Right cardiac atrium (tissue), 5 donors: ENCODE data around the gene USP2. TPM values are rescaled to one million over a fixed set of nuclear protein-coding genes. Genes with fewer than 3 reads are reported as not detected.
"Not testable (repeated sequence)": the region's sequence is repeated elsewhere in the genome, so short reads cannot be mapped to it uniquely, and the experiment has no call there.

Experiments
- ATAC-seq, 2 donors: fragments of 200-7000 bp; cut with Tn5 transposase; one replicate each; pipeline versions ENCODE4 v1.8.0 to v1.9.1; 2020; ENCODE audit warnings: moderate library complexity in 2 of 2, mild to moderate bottlenecking in 1 of 2
- DNase-seq, 3 donors: peaks; one replicate each; pipeline ENCODE4 v3.0.0-alpha.2; 2020
- H3K27ac ChIP-seq: one replicate; pipeline ENCODE4 v1.5.1; 2013; ENCODE audit warnings: mild to moderate bottlenecking, low read length, control low read depth, moderate library complexity
- H3K27me3 ChIP-seq: one replicate; pipeline ENCODE4 v1.6.1; 2013; ENCODE audit not compliant: control insufficient read depth, insufficient read depth
- H3K4me1 ChIP-seq: one replicate; pipeline ENCODE4 v1.6.1; 2013; ENCODE audit warnings: low read length; ENCODE audit not compliant: control insufficient read depth, insufficient read depth
- H3K4me3 ChIP-seq: one replicate; pipeline ENCODE4 v1.5.1; 2013; ENCODE audit warnings: low read length, control low read depth
- H3K9me3 ChIP-seq: one replicate; pipeline ENCODE4 v1.6.1; 2013; ENCODE audit warnings: low read length; ENCODE audit not compliant: control insufficient read depth
- WGBS: extraction: QIAGEN DNeasy Blood & Tissue Kit; methylation state at CpG from one replicate; pipeline ENCODE4 v1.1.7; 2013; 5-methylcytosine and 5-hydroxymethylcytosine counted together
- intact Hi-C, 4 donors: fragments of 100-400 bp; cut with DNase I; formaldehyde crosslinking; loops; one replicate each; pipeline versions ENCODE4 v1.11.0 to v1.14.0; 2022 to 2023
- polyA plus RNA-seq: library from polyadenylated mRNA; stranded (reverse); fragments of 200-250 nt; gene quantifications from one replicate; pipeline ENCODE4 v1.2.3, GENCODE V29; 2013
- total RNA-seq, 4 donors: library from RNA; stranded (reverse); fragmentation: NEBNext Ultra II Directional; extraction: Animal tissue kit (Norgen Biotek cat#: 25700); gene quantifications; one replicate each; pipeline ENCODE4 v1.2.1, GENCODE V29; 2021
- donor health status: healthy with polysubstance abuse.
- donor health status: DM: no; HTN: yes; CAD: no.
- donor health status: DM: no; HTN: no; CAD: no.
- donor health status: DM: no; HTN: yes; CAD: no; lungs with severe emphysema.
- donor health status: DM: yes; HTN: yes; CAD: no.

The USP2 gene
- total and polyA plus RNA-seq, 5 donors = 57.1 to 98.4 (median 93.1) TPM

DNA sequence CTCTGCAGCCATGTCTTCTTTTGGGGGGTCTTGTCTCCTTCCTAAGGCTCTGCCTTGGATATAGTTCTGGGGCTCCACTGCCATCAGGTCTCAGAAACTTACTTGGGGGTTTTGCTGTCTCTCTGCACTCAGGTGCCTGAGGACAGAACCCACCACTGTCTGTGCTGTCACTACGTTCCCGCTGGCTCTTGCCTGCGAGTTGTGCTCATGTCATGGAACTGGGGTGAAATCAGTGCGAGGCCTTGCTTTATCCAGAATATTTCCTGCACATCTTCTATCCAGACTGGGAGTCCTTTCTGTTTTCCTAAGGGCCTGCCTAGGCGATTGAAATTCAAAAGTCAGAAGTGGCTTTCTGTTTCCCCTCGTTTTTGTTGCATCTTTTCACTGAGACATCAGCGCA is 6.6 kb upstream of the USP2 start:
- H3K4me3 ChIP-seq = no peak overlapping the region
- no peaks in the 10 kb centered on the region for H3K9me3 ChIP-seq
- H3K27me3 ChIP-seq = no peaks in the 10 kb centered on the region
- DNase-seq (no peak), ATAC-seq (no peak)
- H3K27ac ChIP-seq = no peak overlapping the region
- H3K4me1 ChIP-seq = no peaks in the 10 kb centered on the region
- 86% methylated on average over 7 of the region's 7 CpGs for WGBS
- intact Hi-C loops = loop anchor here in 2 of 4 donors (10.0 kb wide), 1 partner anchor 87 kb away; no protein-coding TSS in a partner anchor

DNA sequence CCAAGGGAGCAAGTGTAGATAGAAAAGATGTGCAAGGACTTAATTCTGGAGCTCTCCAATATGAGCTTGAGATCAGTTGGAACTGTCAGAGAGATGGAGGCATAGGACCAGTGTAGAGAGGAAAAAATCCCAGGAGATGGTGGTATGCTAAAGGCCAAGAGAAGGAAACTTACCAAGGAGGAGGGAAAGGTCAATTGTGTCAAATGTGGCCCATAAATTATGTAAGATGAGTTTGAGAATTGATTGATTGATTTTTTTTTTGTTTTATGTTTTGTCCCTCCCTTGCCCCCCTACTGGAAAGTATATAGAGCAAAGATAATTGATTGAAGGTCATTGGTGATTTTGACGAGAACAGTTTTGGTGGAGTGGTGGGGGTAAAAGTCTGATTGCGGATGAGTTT is 2.8 kb upstream of the USP2 start:
- 92% methylated on average over 2 of the region's 2 CpGs for WGBS
- ATAC-seq (no peak), DNase-seq (no peak)
- Histone ChIP-seq H3K4me1 (no peaks in the 10 kb centered on the region), H3K4me3 (no peak overlapping the region), H3K9me3 (no peaks in the 10 kb centered on the region), H3K27ac (no peak overlapping the region), H3K27me3 (no peaks in the 10 kb centered on the region)
- intact Hi-C loops = loop anchor here in 2 of 4 donors (10.0 kb wide), 1 partner anchor 90 kb away; no protein-coding TSS in a partner anchor

DNA sequence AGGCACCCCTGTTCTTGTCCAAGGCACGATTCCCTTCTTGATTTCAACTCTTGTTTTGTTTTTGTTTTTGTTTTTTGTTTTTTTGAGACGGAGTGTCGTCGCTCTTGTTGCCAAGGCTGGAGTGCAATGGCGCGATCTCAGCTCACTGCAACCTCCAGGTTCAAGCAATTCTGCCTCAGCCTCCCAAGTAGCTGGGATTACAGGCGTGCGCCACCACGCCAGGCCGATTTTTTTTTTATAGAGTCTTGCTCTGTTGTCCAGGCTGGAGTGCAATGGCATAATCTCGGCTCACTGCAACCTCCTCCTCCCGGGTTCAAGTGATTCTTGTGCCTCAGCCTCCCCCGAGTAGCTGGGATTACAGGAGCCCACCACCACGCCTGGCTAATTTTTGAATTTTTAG is 1.0 kb upstream of the USP2 start:
- not testable (repeated sequence) for H3K9me3 ChIP-seq, DNase-seq, H3K4me1 ChIP-seq, ATAC-seq, H3K4me3 ChIP-seq, H3K27ac ChIP-seq, H3K27me3 ChIP-seq
- 89% methylated on average over 14 of the region's 14 CpGs for WGBS
- intact Hi-C loops = loop anchor here in 2 of 4 donors (10.0 kb wide), 1 partner anchor 92 kb away; no protein-coding TSS in a partner anchor

DNA sequence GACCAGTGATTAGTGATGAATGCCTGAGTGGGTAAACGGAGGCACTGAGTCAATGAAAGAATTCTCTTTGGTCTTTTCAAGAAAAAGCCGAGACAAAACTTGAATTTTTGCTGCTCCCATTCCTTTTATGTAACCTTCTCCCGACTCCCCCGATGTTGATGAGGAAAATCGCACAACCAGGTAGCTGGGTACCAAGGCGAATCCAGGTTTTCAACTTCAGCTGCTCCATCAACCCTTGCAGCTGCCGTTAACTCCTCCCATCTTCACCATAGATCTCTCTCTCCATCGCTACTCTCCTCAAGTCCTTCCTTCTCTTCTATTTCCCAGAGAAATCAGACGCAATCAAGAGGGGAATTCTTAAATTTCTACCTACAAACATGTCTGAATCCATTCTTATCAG is 611 bp upstream of the USP2 start:
- Histone ChIP-seq H3K4me3 (peak overlapping the region; percentile 30), H3K4me1 (no peaks in the 10 kb centered on the region), H3K27me3 (no peaks in the 10 kb centered on the region), H3K27ac (no peak overlapping the region), H3K9me3 (no peaks in the 10 kb centered on the region)
- ATAC-seq (no peak), DNase-seq (no peak)
- 9% methylated on average over 9 of the region's 9 CpGs for WGBS
- intact Hi-C loops = loop anchor here in 2 of 4 donors (10.0 kb wide), 1 partner anchor 93 kb away; no protein-coding TSS in a partner anchor

DNA sequence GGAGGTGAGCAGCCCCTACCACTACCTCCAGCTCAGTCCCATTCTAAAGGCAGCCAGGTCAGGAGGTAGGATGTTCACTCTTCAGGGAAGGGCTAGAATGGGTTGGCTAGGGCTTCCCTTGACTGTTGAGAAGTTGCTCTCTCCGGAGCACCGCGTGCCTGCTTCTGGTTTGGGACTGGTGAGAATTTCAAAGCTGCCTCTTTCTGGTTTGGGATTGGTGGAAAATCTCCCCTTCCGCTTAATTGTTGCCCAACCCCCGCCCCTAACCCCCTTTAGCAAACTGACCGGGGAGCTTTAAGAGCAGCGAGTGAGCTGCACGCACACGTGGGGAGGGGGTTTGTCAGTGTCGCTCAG is 686 bp downstream of the USP2 start:
- peak in 1 of 2 donors; percentile 0 for ATAC-seq
- peak overlapping the region; percentile 69 for H3K27ac ChIP-seq
- no peaks in the 10 kb centered on the region for H3K4me1 ChIP-seq
- peak in 1 of 3 donors; percentile 17 for DNase-seq
- 6% methylated on average over 10 of the region's 10 CpGs for WGBS
- peak overlapping the region; percentile 49 for H3K4me3 ChIP-seq
- no peaks in the 10 kb centered on the region for H3K9me3 ChIP-seq
- no peaks in the 10 kb centered on the region for H3K27me3 ChIP-seq
- intact Hi-C loops = loop anchor here in 2 of 4 donors (10.0 kb wide), 1 partner anchor 94 kb away; no protein-coding TSS in a partner anchor

DNA sequence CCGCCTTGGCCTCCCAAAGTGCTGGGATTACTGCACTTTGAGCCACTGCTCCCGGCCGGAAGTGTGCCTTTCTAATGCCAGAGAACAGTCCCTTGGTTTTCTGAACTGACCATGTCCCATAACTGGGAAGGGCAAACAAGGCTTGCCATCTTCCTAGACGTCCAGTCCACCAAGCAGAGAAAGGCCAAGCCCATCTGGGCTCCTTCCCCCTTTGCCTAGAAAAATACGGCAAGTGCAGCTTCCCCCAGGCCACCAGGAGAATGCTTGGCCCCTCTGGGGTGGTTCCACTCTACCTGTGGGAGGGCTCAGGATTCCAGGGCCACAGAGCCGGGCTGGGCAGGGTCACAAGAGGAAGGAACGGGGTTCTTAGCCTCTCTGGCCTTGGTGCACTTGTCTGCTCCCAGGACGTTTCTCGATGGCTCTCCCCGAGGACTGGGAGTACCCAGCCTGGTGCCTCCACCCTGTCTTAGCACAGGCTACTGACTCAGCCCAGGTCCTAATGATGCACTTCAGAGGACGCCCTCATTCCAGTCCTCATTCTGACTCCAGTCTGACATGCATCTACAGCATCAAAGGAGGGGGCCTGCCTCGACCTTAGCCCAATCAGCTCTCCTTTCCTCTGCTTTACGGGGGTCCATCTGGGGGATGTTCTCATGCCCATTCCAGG is 1.2 kb downstream of the USP2 start:
- 70% methylated on average over 13 of the region's 13 CpGs for WGBS
- Histone ChIP-seq H3K4me1 (peaks cover under 1% of the 10 kb centered on the region), H3K27ac (peak overlapping the region; percentile 69), H3K4me3 (no peak overlapping the region), H3K9me3 (no peaks in the 10 kb centered on the region), H3K27me3 (no peaks in the 10 kb centered on the region)
- DNase-seq (no peak), ATAC-seq (no peak)
- intact Hi-C loops = loop anchor here in 2 of 4 donors (10.0 kb wide), 1 partner anchor 95 kb away; no protein-coding TSS in a partner anchor

DNA sequence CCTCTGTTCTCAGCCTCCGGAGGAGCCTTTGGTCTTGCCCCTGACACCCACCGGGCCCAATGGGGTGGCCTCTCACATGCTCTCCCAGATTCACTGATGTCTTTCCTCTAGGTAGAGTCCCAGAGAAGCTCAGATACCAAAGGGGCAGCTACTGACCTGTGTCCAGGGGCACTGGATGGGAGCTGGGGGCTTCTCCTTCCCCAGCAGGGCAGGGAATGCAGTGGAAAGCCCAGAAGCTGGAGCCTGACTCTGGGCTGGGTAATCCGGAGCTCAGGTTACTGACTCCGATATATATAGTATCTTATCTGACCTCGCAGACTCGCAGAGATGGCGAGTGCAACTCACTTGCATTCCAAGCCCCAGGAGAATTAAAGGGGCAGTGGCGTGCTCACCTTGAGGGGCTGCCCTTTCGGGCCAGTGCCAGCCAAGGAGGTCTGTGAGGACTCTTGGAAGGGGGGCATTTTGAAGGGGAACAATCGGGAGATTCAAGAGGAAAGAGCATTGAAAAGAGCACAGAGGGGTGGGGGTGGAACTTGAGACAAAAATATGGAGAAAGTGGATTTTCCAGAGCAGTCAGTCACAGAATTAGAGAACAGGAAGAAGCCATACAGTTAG is 2.5 kb downstream of the USP2 start:
- peak overlapping the region; percentile 82 for H3K27ac ChIP-seq
- intact Hi-C loops = no loop called here
- no peak for DNase-seq

DNA sequence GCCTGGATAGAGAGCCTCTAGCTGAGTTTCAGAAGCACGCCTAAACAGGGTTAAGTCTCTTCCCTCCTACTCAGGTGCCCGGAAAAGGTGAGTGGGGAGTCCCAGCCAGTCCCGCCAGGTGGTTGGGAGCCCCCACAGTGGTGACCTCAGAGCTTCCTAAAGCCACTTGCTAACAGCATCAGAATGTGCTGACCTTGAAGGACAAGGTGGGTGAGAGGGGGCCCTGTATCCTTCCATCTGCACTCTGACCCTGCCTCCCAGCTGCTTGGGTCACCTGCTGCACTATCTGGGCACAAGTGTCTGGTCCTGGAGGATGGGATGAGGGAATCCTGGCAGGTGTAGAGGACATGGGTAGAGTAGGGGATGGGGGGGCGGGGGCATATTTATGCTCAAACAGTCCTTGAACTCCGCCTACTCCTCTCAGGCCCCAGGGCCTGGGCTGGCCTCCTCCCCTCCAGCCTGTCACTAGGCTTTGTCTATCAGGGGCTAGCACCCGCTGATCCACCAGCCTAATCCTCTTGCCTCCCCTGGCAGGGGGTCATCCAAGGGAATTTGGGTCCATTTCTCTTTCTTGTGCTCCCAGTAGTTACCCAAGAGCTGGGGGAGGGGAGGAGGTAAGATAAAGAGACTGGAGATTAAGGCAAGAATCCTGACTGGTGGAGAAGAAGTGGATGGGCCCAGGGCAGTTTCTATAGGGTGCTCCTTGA is 3.4 kb downstream of the USP2 start:
- Histone ChIP-seq H3K4me1 (peaks cover 9% of the 10 kb centered on the region), H3K4me3 (peak overlapping the region; percentile 45), H3K27ac (peak overlapping the region; percentile 82), H3K27me3 (no peaks in the 10 kb centered on the region), H3K9me3 (no peaks in the 10 kb centered on the region)
- no peak for ATAC-seq
- intact Hi-C loops = no loop called here
- 69% methylated on average over 6 of the region's 6 CpGs for WGBS
- DNase-seq = peak in 1 of 3 donors; percentile 55

More for the DNA sequence above, 2.5 kb downstream of the USP2 start:
- WGBS = 44% methylated on average over 10 of the region's 10 CpGs
- Histone ChIP-seq H3K4me1 (peaks cover 6% of the 10 kb centered on the region), H3K4me3 (peak overlapping the region; percentile 45), H3K27me3 (no peaks in the 10 kb centered on the region), H3K9me3 (no peaks in the 10 kb centered on the region)
- ATAC-seq = no peak

DNA sequence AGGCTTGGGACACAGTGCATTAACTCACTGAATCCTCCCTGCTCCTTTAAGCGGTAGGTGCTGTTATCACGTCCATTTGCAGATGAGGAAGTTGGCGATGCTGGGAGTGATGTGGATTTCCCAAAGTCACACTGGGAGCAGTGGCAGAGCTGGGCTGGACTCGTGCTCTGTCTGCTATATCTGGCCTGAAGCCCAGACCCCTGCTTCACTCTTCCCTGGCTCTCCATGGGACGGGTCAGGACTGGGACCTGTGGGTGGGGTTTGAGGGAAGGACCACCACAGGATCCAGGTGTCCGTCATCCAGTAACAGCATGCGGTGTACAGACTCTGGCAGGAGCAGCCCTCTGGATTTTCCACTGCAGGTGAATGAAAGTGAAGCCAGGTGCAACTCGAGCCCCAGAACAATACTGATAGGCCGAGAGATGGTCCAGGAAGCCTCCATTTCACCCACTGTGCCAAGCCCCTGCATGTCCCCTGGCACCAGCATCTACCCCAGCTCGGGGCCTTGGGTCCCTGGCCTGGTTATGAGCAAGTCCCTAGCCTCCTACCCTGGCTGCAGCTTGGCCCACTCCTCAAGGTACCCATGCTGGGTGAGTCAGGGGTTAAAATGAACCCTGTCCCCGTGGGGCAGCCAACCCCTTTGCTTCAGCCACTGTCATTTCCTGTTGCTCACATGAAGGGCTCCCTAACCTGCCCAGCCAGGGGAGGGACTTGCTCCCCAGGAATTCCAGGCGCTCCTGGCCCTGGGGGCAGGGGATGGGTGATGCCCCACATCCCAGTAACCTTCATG is 4.2 kb downstream of the USP2 start:
- Histone ChIP-seq H3K4me3 (peak overlapping the region; percentile 45), H3K9me3 (no peaks in the 10 kb centered on the region), H3K27ac (peak overlapping the region; percentile 82), H3K27me3 (no peaks in the 10 kb centered on the region), H3K4me1 (peaks cover 9% of the 10 kb centered on the region)
- DNase-seq (peak; percentile 22 to 65 (median 63)), ATAC-seq (no peak)
- 43% methylated on average over 12 of the region's 12 CpGs for WGBS
- intact Hi-C loops = no loop called here

DNA sequence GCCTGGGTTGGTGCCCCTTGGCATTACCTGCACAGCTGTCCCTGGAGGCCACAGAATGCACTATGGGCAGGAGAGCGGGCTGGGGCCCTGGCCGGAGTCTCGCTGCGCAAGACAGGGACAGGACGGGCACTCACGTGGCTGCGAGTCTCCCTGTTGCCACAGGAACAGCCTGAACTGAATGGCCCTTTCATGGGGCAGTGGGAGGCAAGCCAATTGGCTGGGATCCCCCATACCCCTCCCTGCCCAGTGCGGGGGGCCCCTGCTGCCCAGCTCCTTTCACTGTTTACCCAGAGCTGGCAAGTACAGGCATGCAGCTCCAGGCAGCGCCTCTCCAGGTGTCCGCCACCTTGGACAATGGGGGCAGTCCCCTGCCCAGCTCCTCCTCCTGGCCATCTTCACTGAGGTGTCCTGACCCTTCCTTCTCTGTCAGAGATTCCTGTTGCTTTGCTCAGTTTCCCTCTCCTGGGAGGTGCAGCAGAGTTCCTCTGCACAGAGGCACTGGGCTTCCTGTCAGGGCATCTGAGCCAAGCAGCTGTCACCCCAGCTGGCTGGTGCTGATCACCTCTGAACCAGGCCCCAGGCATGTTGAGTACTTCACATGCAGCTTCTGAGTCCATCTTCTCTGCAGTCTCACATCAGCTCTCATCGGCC is 5.2 kb downstream of the USP2 start:
- H3K4me1 ChIP-seq = peaks cover 9% of the 10 kb centered on the region
- peak overlapping the region; percentile 88 for H3K27ac ChIP-seq
- 50% methylated on average over 11 of the region's 11 CpGs for WGBS
- intact Hi-C loops = no loop called here
- H3K27me3 ChIP-seq = no peaks in the 10 kb centered on the region
- ATAC-seq (peak; percentile 20 to 28), DNase-seq (peak; percentile 54 to 80 (median 78))
- no peaks in the 10 kb centered on the region for H3K9me3 ChIP-seq
- H3K4me3 ChIP-seq = no peak overlapping the region
